C1 segment of cervical spinal cord (tissue), 14 donors: Measurements from ENCODE around the gene PLIN5.

Source experiments
- DNase-seq, 14 donors: peaks; one replicate each; lab custom pipeline; 2025; lab: John Stamatoyannopoulos, UW

Gene PLIN5

DNA sequence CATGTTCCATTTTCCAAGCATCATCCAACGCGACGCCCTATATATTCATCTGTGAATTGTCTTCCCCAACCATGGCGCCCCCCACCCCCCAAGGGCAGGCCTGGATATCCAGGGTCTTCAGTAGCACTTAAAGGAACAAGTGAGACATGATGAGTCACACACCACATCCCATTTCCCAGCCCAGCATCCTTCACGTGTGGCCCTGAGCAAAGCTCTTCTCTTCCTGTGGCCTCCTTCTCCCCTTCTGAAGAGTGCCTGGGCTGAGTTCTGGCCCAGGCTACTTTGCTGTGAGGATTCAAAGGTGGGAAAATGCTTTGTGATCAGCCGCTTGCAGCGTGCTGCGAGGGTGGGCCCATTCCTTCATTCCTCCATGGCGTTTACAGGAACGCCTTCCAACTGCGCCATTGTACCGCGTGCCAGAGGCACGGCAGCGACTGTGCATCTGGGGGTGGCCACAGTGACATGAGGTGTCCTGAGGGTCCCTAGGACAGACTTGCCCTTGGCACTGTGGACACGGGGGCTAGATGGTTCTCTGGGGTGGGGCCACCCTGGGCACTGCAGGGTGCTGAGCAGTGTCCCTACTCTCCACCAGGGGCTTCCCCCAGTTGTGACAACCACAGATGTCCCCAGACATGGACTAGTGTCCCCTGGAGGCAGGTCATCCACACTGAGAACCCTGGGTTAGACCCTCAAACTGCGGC is 28.4 kb downstream of the PLIN5 start:
- no peak for DNase-seq

DNA sequence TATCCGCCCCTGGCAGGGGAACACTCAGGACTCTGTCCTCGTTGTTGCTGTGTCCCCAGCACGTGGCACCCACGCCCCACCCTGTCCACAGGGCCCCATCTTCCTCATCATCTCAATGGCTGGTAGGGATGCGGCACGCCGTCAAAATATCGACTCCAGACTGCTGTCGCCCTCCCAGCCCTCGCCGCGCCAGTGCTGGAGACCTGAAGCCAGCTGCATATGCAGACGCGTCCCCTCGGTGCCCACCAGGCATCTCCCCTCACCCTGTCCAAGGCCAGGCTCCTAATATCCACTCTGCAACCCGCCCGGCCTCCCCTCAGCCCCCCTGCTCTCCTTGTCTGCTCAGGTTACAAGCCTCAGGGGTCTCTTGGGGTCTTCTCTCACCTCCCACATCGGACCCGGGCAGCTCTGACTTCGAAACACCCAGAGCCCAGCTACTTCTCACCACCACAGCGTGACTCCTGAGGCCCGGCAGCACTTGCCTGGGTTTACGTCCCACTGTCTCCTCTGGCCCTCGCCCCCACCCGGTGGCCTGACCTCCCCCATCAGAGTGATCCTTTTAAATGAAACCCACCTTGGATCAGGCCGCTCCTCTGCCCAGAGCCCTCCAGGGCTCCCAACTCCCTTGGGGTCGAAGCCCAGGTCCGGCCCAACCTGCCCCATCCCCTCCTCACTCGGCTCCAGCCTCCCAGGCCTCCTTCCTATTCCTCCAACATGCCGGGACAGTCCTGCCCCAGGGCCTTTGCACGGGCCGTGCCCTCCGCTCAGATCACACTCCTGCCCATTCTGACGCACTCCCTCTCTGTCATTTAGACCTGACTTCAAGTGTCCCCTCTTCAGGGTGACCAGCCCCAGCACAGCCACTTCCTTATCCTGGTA is 29.2 kb downstream of the PLIN5 start:
- no peak for DNase-seq

DNA sequence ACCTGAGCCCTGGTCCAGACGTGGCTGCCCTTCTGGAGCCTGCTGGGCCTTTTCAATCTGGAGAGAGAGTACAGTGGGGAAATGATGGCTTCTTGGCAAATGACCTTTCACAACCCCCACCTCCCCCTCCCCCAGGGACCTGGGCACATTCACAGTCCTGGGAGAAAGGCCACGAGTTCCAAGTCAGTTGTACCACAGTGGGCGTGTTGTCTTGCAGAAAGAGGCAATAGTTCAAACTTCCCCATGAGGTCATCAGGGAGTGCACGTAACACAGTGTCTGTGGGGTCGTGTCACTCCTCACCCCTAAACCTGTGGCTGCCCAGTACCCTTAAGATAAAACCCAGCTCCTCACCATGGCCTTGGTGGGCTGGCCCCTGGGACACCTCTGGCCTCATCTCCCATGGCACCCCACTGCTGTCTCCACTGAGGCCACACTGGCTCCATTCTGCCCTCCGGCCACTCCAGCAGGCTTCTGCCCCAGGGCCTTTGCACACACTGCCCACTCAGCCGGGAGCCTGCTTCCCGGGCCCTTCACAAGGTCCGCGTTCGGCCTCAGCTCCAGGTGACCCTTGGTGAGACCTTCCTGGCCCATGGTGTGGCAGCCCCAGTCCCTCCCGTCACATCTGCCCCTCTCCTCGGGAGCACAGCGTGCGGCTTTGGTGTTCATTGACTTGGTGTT is 30.0 kb downstream of the PLIN5 start:
- no peak for DNase-seq

DNA sequence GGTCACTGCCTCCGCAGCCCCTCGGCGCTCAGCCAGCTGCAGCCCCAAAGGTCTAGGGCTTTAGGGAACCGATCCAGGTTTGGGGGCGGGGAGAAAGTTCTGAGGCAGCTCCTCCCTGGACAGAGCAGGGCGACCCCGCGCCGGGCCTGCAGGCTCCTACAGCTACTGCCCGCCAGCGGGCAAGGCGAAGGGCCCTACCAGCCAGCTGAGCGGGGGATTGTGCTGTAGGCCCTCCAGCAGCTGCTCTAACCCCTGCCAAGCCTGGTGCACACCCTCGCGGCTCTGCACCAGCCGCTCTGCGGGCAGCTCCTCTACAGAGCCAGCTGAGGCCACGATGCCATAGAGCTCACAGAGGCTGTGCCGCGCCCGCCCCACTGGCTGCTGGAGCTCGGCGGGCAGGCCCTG is 30.7 kb downstream of the PLIN5 start:
- DNase-seq: peak in 2 of 14 donors; percentile 6 to 26

DNA sequence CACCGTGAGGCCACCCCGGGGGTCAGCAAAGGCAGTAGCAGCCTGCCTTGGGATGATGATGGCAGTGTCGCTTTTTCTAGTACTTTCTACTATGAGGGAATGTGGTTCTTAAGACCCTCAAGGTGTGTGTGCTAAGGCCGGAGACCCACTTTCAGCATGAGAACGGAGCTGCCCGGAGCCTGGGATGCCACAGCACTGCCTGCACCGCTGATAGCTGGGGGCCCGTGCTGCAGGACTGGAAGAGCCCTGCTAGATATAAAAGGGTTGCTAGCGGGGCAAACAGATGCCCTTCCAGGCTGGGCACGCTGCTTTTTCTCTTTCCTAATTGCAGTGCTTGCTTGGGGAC is 31.2 kb downstream of the PLIN5 start:
- no peak for DNase-seq

DNA sequence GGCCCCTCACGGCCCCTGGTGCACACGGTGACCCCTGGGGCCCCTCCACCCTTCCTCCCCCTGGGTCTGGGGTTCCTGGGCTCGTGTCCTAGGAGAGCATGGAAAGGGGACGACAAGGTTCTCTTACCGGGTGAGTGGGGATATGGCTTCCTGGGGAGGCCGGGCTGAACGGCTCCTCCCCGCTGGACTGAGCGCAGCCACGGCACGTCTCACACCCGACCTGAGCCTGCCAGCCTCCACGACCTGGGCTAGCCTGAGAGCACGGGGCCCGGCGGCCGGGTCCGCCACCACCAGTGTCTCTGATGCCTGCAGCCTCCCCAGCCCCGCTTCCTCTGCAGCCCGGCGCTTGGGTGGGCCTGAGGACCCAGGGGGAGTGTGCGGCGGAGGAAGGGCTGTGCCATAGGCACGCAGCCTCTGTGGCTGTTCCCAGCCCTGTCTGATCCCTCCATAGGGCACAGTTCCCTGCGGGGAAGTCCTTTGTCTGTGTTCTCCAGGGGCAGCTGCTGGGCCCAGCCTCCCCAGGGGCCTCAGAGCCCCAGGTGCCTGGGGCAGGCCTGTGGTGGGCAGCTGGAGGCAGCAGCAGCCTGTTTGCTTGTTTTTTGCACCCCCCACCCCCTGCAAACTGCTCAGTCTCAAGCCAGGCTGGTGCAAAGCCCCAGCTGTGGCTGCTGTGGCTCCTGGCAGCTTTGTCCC is 31.7 kb downstream of the PLIN5 start:
- no peak for DNase-seq

DNA sequence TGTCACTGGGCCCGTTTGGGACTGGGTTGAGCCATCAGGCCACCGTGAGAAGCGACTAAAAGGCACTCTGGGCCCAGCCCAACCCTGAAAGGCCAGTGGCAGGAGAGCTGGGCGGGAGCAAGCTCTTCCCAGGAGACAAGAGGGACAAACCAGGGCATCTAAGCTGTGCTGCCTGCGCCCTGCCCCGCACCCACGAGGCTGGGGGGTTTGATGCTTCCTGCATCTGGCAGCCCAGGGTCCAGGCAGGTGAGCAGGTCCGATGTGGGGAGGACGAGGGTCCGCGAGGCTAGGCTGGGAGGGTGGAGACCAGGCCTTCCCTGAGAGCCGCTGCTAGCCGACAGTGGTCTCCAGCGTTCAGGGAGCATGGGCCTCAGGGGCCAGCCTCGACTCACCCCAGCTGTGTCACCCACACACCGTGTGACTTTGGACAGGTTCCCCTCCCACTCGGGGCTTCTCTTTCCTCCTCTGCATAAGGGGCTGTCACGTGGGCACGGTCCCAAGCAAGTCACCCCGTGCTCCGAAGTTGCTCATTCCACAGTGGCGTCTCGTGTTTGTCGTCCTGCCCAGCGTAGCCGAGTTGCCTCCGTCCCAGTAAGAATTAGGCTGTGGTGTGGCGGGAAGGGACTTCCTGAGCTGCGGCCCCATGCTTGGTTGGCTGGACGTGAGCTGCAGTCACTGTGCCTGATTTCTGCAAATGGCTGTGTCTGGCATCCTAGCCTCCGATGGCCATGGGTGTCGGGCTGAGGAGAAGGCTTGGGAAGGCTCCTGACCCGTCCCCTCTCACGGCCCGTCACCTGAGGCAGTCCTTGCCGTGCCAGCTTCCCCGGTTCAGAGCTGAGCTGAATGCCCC is 32.5 kb downstream of the PLIN5 start:
- DNase-seq: no peak

DNA sequence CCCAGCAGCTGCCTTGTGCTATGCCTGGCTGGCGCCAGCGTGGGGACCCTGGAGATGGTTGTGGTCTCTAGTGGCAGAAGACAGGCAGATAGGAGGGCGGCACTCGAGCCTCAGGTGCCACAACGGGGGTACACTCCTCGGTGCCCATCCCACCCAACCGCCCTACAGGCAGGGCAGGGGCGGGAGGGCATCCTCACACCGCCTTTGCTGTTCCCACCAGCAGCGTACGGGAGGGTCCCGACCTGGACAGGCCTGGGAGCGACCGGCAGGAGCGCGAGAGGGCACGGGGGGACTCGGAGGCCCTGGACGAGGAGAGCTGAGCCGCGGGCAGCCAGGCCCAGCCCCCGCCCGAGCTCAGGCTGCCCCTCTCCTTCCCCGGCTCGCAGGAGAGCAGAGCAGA is 33.3 kb downstream of the PLIN5 start:
- no peak for DNase-seq

DNA sequence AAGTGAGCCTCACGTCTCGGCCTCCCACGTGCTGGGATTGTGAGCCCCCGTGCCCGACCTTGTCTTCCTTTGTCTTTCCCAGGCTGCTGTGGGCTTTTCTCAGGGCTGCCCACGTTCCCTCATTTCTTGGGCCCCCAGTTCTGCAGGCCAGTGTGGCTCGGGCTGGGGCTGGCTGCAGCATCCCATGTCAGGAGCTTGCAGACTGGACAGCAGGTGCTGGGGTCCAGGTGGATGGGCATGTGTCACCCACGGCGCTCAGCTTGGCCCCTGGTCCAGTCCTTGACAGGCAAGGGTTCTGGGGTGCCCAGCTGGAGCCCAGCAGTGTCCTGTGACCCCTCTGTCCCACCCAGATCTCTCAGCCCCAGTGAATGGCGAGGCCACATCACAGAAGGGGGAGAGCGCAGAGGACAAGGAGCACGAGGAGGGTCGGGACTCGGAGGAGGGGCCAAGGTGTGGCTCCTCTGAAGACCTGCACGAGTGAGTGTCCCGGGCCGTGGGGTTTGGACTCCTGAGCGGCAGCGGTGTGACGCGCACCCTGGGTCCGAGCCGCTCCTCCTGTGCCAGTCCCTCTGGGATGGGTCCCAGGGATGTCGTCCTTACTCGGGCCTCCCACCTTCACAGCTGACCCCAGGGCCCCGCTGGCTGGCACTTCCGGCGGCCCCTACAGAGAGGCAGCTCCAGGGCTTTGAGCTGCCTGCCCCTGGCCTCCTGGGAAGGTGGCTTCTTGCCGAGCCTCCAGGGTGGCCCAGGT is 34.0 kb downstream of the PLIN5 start:
- no peak for DNase-seq

DNA sequence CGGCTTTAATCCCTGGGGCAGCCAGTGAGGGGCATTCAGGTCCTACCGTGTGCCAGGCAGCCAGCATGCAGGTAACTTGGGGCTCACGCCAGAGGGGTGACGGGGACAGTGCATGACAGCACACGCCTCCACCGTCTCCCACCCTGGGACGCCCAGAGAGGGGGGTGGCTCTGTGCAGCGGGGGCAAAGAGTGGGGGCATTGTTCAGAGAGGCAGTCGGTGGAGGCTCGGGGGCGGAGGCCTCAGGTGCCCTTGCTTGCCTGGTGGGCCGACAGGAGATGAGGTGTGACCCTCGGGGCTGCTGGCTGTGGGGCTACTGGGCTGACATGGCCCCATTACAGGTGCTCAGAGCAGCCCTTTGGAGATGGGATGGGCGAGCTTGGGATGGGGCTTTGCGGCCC is 35.2 kb downstream of the PLIN5 start:
- no peak for DNase-seq

DNA sequence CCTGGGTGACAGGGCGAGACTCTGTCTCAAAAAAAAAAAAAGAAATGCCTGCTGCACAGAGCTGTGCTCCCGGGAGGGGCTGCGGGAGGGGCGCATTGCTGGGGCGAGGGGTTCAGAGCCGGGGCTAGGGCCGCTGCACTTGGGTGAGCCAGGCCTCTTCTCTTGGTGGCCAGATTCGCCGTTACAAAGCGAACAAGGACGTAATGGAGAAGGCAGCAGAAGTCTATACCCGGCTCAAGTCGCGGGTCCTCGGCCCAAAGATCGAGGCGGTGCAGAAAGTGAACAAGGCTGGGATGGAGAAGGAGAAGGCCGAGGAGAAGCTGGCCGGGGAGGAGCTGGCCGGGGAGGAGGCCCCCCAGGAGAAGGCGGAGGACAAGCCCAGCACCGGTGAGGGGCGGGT is 35.7 kb downstream of the PLIN5 start:
- no peak for DNase-seq

DNA sequence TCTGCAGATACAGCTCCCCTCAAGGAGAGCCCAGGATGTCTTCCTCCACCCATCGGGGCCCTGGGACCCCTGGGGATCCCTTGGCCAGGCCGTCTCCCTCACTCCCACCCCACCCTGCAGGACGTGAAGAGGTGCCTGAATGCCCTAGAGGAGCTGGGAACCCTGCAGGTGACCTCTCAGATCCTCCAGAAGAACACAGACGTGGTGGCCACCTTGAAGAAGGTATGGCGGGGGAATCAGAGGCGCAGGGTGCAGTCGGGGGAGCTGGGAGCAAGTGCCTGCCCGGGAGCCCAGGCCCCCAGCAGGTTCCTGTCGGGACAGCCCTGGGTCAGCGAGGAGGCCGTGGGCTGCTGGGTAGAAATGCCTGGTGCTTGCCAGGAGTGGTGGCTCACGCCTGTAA is 36.3 kb downstream of the PLIN5 start:
- DNase-seq: no peak

DNA sequence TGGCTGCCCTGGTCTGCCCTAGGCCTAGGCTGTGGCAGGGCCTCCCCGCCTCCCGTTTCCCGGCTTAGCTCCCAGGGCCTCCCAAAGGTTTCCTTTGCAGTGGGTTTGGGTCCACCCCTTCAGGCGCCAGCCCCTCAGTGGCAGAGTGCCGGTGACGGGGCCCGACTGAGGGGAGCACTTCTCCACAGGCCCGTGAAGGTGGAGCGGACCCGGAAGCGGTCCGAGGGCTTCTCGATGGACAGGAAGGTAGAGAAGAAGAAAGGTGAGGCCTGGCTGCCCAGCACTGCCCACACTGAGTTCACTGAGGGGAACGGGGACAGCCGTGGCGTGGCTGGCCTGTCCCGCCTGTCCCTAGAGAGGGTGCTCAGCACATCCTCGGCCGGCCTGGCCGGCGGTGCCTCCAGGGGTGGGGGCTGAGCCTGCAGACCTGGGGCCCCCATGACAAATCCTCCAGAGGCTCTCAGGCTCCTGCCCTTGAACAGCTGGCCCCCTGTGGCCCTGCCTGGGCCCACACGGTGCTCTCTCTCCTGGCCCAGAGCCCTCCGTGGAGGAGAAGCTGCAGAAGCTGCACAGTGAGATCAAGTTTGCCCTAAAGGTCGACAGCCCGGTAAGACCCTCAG is 37.1 kb downstream of the PLIN5 start:
- DNase-seq: no peak

DNA sequence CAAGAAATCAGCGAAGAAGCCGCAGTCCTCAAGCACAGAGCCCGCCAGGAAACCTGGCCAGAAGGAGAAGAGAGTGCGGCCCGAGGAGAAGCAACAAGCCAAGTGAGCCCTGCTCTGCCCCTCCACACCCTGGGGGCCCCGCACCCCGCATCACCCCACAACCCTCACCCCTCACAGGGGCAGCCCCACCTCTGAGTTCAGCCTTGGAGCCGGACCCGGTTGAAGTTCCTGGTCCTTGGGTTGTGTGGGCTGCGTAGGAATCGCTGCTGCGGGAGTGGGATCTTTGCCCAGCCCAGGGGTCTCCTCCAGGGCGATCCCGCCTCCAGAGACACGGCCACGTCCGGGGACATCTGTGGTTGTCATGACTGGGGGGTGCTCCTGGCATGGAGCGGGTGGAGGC is 38.7 kb downstream of the PLIN5 start:
- no peak for DNase-seq

DNA sequence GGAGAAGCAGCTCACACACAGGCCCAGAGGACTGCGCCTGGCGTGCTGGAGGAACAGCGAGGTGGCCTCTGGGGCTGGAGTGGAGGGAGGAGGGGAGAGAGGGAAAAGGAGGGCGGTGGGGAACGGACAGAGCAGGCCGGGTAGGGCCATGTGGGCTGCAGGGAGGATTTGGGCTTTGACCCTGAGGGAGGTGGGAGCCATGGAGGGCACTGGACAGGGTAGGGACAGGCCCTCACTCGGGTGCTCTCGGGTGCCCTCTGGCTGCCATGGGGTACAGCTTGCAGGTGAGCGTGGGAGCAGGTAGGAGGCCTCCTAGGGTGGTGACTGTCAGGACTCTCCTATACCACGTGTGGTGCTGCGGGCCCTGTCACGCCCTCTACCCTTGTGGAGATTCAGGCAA is 39.6 kb downstream of the PLIN5 start:
- DNase-seq: no peak

DNA sequence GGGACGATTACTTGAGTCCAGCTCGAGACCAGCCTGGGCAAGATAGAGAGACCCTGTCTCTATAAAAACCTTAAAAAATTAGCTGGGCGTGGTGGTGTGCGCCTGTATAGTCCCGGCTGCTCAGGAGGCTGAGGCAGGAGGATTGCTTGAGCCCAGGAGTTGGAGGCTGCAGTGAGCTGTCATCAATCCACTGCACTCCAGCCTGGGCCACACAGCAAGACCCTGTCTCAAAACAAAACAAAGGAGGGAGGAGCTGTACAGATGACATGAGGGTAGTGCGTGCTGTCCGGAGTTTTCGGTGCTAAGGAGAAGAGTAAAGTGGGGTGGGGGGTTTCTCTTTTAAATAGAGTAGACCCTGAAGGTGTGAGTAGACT is 40.3 kb downstream of the PLIN5 start:
- no peak for DNase-seq

DNA sequence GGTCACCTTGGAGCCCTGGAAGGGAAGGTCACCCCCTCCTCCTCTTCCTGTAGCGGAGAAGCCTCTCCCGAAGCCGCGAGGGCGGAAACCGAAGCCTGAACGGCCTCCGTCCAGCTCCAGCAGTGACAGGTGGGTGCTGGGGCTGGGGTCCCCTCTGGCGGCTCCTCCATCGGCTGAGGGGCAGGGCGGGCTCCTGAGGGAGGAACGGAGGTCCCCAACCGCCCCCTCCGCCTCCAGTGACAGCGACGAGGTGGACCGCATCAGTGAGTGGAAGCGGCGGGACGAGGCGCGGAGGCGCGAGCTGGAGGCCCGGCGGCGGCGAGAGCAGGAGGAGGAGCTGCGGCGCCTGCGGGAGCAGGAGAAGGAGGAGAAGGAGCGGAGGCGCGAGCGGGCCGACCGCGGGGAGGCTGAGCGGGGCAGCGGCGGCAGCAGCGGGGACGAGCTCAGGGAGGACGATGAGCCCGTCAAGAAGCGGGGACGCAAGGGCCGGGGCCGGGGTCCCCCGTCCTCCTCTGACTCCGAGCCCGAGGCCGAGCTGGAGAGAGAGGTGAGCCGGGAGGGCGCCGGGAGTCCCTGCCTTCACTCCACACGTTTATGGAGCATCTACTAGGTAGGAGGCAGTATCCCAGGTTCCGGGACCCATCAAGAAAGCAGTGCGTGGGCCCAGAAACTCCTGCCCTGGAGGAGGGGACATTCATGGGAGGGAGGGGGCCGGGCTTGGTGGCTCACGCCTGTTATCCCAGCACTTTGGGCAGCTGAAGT is 40.9 kb downstream of the PLIN5 start:
- no peak for DNase-seq

DNA sequence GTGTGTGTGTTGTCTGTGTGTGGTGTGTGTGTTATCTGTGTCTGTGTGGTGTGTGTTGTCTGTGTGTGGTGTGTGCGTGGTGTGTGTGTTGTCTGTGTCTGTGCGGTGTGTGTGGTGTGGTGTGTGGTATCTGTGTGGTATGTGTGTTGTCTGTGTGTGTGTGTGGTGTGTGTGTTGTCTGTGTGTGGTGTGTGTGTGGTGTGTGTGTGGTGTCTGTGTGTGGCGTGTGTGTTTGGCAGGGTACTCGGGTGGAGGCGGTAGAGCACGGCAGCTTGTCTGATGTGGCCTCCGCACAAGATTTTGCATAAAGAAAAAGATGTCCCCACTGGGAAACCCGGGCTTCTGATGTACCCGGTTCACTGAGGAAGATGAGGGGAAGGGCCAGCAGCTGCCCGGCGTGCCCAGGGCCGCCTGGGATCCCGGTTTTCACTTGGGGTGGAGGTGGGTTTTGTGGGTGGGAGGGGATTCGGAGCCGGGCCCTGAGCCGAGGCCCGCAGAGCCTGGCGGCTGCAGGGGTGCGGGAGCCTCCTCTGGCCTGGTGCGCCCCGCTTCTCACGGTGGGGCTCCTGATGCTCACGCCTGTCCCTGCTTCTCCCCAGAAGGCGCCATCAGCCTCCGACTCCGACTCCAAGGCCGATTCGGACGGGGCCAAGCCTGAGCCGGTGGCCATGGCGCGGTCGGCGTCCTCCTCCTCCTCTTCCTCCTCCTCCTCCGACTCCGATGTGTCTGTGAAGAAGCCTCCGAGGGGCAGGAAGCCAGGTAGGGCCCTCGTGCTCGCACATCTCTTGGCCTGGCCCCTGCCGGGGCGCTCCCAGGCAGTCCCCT is 41.7 kb downstream of the PLIN5 start:
- DNase-seq: no peak
